GM18499 (cell line): ENCODE results near the gene MRPS2.

Experiments used
- ATAC-seq: cut with Tn5 transposase; IDR thresholded peaks from one replicate; pipeline ENCODE4 v1.9.1; 2021; ENCODE audit warnings: moderate number of reproducible peaks; ENCODE audit not compliant: insufficient read depth, unreplicated experiment

The MRPS2 gene

GRCh38 chr9:135551031-135551430, 50.5 kb downstream of the MRPS2 start:
- no peak for ATAC-seq

DNA sequence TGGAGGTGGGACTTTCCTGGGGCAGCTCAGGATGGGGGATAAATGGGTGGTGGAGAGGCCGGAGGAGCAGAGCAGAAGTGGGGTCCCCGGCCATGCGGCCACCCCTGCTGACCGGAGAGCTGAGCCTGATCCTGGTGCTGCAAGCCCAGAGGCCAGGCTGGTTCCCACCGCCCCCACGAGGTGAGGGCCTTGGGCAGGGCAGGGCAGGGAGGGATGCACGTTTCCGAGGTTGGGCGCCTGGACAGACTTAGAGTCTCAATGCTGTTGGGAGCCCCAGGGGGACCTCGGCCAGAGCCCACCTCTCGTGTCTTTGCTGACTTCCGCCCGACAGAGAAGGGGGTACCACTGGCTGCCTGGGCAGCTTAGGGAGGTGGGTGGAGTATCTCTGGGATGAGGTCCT, 51.0 kb downstream of the MRPS2 start:
- ATAC-seq, result no peak

GRCh38 chr9:135552021-135552697, 51.7 kb downstream of the MRPS2 start:
- no peak for ATAC-seq

DNA sequence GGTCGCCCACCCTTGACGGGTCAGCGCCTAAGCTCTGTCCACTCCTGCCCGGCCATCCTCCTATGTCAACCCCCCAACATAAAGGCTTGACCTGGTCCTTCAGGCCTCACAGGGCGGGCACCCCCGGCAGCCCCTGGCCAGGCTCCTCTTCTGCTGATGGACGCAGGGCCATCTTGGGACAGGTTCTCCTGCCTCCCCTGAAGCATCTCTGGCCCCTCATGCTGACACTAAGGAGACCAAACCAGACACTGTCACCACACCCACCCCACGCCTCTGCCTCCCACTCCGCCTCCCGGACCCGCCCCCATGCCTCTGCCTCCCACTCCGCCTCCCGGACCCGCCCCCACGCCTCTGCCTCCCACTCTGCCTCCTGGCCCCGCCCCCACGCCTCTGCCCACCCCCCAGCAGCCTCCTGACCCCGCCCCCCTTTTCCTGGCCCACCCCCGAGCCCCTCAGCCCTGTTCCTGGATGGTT, 52.3 kb downstream of the MRPS2 start:
- ATAC-seq, result no peak
